Ammon's horn (tissue), 1 donor: ENCODE results near the gene TMEM59L.
"Not testable (repeated sequence)": the region's sequence is repeated elsewhere in the genome, so short reads cannot be mapped to it uniquely, and the experiment has no call there.

Experiments used
- DNase-seq: peaks from one replicate; pipeline ENCODE4 v3.0.0-alpha.2; 2016; ENCODE audit warnings: low spot score

TMEM59L gene

DNA sequence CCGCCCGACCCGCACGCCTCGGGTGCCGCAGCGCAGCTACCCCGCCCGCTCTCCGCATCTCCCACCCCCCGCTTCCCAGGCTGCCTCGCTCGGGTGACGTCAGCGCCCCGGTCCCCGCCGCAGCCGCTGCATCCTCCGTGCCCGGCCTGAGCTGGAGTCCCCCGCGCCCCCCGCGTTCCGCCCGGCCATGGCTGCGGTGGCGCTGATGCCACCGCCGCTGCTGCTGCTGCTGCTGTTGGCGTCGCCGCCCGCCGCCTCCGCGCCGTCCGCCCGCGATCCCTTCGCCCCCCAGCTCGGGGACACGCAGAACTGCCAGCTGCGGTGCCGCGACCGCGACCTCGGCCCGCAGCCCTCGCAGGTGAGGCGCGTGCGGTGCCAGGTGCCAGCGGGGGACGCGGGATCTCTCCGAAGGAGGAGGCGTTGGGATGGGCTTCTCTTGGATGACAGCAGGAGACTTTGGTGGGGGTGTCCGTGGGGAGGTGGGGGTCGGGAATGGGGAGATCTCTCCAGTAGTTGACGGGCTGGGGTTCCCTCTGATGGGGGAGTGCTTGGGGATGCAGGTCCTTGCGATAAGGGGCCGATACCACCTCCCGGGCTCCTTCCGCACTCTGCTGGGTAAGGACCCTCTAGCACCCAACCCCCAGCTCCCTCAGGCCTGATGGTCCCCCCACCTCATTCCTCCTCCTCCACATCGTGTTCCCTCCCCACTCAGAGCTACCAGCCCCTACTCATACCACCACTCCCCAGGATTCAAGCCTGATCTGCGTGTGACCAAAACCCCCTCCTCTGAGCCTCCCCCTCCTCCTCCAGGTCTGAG, at the start of gene TMEM59L:
Gene TMEM59L (plus strand): TSS at position 99 of the 817 bp plus-strand sequence. CDS start 89 bp downstream, at position 188.
- peak; percentile 68 for DNase-seq

DNA sequence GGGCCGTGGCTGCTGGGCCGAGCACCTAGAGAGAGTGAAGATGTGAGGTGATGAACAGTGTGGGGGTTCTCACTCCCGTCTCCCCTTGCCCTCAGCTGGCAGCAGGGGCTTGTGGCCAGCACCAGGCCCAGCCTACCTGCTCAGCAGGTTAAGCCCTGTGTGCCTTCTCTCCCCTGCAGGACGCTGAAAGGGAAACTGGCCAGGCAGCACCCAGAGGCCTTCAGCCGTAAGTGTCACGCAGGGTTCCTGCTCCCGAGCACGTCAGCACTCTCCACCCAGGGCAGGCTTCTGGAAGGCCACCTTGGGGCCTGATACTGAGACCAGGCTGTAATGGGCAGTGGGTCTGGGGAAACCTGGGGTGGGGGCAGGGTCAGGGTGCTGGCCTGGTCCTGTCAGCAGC, 45.7 kb upstream of the TMEM59L start:
- DNase-seq, result no peak

DNA sequence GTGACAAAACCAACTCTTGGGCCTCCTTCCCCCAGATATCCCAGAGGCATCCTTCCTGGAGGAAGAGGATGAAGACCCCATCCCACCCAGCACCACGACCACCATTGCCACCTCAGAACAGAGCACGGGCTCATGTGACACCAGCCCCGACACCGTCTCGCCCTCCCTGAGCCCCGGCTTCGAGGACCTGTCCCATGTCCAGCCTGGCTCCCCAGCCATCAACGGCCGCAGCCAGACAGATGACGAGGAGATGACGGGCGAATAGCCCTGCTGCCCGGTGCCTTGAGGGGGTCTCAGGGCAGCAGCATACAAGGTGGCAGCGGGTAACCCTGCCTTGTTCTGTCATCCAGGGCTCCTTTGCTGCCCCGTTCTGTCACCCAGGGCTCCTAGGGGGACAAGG, 44.3 kb upstream of the TMEM59L start:
- DNase-seq, result no peak

DNA sequence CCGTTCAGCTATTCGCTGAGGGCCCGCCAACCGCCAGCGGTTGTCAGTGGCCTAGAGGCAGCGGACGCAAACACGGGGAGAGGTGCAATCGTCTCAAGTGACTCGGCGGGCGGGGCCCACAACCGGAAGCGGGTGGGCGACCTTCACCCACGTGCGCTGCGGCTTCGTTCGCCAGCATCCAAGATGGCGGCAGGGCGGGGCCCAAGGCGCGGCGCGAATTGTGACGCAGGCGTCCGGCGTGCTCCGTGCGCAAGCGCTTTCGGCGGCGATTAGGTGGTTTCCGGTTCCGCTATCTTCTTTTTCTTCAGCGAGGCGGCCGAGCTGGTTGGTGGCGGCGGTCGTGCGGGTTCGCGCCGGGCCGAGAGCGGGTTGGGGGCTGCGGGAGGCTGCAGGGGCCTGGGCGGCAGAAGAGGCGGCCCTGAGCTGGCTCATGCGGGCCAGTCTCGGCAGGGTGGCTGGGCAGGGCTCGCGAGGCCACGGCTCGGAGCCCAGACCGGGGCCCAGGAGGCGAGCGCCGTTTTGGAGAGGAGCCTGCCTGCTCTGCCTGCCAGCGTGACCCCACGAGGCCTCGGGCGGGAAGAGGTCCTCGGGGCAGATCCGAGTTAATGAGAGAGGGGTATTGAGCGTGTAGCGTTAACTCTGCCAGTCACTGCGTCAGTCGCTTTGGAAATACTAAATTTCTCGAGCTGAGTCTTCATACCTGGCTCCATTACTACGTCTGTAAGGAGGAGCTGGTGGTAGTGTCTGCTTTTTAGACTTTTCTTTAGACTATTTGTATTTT, 40.9 kb upstream of the TMEM59L start, which contains the start of gene UBA52:
Gene UBA52 (plus strand): TSS at position 294 of the 781 bp plus-strand sequence. CDS start 1,444 bp downstream, outside the sequence.
- DNase-seq, result peak; percentile 96

DNA sequence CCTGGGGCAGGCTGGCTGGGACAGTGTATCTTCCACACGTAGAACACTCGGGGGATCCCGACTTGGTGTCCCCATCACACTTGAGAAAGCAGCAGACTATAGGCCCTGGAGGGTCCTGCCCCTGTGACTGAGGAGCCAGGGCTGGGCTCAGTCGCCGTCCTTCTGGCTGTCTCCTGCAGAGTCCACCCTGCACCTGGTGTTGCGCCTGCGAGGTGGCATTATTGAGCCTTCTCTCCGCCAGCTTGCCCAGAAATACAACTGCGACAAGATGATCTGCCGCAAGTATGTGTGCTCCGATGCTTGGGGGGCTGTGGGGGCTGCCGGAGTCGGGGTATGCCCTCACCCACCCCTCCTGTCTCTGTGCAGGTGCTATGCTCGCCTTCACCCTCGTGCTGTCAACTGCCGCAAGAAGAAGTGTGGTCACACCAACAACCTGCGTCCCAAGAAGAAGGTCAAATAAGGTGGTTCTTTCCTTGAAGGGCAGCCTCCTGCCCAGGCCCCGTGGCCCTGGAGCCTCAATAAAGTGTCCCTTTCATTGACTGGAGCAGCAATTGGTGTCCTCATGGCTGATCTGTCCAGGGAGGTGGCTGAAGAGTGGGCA, 37.9 kb upstream of the TMEM59L start:
- DNase-seq, result no peak

DNA sequence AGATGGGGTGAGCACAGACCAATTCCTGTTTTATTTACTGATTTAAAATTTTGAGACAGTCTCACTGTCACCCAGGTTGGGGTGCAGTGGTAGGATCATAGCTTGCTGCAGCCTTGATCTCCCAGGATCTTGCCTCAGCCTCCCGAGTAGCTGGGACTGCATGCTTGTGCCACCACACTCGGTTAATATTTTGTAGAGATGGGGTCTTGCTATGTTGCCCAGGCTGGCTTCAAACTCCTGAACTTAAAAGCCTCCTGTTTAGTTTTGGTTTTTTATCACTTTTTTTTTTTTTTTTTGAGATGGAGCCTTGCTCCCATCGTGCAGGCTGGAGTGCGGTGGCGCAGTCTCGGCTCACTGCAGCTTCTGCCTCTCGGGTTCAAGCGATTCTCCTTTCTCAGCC, 36.3 kb upstream of the TMEM59L start:
- no peak for DNase-seq

DNA sequence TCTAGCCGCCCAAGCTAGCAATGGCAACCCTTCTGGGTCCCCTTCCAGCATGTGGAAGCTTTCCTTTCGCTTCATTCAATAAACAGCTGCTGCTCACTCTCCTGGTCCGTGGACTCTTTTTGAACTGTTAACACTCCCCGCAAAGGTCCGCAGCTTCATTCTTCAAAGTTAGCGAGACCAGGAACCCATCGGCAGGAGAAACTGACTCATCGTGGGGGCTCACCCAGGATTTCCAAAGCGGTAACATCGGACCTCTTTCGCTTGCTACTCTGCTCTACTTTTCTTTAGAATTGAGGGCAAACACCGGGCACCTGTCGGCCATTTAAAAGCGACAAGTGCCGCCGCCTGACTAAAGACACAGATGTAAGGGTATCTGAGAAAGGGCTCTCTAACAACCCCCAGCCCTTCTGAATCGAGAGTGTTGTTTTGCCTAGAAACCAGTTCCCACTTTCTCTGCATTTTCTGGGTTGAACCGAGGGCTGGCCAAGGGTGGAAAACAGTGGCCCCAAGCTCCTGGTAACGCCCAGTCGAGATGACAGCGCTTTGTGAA, 35.2 kb upstream of the TMEM59L start:
- no peak for DNase-seq

DNA sequence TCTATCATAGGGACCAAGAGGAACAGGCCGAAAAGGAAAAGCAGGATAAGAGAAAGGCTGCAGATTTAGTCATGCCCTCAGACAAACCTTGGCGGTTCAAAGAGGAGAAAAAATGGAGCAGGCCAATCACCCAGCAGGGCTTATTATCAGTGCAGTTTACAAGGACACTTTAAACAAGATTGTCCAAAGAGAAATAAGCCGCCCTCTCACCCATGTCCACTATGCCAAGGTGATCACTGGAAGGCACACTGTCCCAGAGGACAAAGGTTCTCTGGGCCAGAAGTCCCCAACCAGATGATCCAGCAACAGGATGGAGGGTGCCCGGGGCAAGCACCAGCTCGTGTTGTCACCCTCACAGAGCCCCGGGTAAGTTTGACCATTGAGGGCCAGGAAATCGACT, 32.4 kb upstream of the TMEM59L start:
- DNase-seq, result no peak

DNA sequence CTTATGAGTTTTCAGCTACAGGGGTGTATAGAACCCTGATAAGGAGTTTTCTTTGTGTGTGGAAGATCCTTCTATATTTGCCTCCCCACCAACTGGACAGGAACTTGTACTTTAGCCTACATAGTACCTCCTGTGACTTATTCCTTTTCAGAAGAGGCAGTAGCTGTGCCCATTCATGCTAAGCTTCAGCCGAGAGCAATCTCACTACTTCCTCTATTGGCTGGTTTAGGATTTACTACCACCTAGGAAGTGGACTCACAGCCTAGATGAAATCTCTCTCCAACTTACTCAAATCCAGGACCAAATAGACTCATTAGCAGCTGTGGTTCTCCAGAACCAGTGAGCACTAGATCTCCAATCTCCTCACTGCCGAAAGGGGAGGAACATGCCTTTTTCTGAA, 26.4 kb upstream of the TMEM59L start:
- DNase-seq, result no peak

DNA sequence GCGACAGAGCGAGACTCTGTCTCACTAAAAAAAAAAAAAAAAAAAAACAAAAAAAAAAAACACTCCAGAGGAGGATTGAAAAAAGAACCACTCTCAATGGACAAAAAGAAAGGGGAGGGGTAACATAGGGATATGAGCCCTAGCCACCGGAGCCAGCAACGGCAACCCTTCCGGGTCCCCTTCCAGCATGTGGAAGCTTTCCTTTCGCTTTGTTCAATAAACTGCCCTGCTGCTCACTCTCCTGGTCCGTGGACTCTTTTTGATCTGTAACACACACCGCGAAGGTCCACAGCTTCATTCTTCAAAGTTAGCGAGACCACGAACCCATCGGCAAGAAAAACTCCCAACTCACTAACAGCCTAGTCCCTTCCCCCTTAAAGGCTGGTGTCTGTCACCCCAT, 25.1 kb upstream of the TMEM59L start:
- no peak for DNase-seq

DNA sequence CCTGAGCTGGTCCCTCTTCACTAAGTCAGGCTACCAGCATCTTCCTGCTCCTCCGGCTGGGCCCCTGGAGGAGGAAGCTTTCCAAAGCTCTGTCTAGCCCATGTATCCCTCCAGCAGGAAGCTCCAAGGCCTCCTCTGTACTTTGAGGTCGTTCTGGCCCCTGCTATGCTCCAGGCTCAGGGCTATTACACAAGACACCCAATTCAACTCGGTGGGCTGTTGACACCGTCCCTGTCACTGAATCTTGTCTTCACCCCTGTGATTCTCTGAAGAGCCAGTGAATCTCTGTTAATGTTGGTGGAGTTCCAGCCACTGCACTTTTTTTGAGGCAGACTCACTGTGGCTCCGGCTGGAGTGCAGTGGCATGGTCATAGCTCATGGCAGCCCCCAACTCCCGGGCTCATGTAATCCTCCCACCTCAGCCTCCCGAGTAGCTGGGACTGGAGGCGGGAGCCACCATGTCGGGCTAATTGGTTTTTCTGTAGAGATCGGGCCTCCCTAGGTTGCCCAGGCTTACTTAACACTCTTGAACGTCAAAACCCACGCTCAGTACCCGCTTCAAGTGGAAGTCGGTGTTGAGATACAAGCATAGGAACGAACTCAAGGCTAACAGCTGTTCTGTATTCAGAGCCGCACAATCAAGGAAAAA, 24.6 kb upstream of the TMEM59L start:
- no peak for DNase-seq

DNA sequence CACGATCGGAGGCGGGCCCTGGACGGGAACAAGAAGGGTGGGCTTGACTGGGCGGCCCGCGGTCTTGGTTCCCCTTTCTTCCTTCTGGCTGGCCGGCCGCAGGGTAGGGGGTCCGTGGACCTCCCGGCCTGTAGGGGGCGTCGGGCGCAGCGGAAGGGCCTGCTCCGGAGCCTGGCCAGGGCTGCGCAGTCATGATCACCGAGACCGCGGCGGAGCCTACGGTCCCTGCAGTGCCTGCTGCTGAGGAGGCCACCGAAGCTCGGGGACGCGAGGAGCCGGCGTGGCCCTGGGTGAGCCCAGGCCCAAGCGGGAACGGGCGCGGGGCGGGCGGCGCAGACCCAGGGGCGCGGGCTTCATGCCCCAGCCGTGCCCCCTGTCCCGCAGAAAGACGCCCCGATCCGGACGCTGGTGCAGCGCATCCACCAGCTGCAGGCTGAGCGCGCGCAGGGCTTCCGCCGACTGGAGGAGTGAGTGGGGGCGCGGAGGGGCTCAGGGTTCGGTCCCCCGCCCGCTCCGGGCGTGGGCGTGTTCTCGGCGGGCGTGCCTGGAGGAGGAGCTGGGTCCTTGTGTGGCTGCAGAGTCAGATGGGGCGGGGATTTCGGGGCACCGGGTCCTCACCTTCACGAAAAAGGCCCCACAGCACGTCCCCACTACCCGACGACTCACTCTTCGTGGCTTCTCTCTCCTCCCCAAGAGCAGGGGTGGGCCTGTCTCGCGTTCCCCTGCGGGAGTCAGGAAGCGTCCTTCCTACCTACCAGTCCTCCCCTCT, 23.9 kb upstream of the TMEM59L start, which contains the start of gene REX1BD:
Gene REX1BD (plus strand): TSS at position 188 of the 769 bp plus-strand sequence. CDS start 4 bp downstream, at position 192.
- peak; percentile 86 for DNase-seq

DNA sequence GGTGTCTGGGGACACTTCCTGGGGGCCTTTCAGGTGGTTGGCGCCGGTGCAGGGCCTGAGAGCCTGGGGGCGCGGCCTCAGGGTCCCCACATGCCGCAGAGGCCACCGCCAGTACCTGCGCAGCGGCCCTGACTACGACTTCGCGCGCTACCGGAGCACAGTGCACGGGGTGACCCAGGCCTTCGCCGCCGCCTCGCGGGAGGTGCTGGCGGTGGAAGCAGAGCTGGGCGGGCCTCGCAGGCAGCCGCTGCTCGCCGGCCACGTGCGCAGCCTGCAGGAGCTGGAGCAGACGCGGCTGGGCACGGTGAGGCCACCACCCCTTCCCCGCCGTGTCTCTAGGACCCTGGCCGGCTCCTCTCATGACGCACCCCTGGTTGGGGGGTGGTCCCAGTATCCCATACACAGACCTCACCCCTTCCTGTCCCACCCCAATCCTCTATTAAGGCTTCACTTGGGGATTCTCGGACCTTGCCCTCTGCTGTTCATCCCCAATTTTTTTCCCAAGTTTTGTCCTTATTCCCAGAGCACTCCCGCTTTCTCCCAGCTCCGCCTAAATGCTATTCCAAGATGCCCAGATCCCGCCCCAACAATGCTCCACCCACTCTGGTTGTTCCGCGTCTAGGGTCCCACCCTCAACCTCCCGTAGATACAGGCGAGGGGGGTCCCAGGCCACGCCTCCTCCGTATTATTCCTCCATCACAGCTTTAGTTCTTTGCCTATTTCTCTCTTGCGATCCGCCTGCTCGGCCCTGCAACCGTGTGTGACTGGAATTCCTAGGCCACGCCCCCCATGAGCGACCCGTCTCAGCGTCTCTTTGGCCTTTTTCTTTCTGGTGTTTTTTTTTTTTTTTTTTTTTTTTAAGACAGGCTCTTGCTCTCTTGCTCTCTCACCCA, 23.0 kb upstream of the TMEM59L start:
- DNase-seq, result peak; percentile 45

DNA sequence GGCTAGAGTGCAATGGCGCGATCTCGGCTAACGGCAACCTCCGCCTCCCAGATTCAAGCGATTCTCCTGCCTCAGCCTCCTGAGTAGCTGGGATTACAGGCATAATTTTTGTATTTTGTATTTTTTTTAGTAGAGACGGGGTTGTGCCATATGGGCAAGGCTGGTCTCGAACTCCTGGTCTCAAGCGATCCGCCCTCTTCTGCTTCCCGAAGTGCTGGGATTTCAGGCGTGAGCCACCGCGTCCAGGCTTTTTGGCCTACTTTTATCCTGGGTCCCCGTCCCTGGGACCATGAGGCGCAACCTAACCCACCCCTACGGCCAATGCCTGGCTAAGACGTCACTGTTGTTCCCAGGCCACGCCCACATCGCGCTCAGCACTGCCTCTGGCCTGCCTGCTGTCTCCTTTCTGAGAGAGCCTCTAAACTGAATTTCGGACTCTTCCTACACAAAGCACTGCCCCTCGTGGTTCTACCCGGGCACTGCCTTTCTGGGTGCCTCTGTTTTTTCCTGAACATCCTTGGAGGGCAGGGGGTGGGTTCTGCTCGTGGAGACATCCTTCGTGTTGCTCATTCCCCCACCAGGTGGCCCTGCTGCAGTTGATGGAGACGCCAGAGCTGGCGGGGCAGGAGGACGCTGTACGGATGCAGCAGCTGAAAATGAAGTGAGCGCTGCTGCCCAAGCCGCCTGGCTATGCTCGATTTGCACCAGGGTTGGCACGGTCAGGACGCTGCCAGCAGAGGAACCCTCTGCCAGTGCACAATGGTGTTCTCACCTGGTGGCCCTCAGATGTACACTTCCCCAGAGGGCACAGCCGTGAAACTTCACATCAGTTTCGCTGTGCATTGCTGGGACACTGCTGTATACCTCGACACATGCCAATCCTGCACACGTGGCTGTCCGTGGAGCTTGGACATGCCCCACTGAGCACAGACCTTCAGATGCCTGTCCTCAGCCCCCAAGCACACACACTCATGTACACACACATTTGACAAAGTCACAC, 22.1 kb upstream of the TMEM59L start:
- peak; percentile 94 for DNase-seq

DNA sequence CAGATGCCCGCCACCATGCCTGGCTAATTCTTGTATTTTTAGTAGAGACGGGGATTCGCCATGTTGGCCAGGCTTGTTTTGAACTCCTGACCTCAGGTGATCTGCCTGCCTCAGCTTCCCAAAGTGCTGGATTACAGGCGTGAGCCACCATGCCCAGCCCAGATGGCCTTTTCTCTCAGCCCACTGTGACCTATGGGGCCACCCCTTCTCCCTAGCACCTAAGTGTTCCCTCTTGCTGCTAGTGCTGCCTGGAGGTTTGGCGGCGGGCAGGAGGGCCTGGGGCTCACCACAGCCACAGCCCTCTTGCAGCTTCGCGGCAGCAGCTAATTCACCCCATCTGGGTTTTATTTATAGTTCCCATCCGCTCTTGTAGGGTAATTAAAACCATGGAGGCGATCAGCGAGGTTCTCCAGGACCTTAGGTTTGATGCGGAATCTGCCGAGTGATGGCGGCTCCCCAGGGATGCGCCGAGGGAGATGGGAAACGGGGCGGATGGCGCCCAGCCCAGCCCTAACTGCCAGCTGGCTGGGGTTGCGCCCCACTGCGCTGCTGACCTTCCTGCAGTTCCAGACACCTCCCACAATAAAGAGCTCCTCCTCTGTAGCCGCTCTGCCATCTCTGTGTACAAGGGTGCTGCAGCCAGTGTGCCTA, 20.8 kb upstream of the TMEM59L start:
- no peak for DNase-seq

DNA sequence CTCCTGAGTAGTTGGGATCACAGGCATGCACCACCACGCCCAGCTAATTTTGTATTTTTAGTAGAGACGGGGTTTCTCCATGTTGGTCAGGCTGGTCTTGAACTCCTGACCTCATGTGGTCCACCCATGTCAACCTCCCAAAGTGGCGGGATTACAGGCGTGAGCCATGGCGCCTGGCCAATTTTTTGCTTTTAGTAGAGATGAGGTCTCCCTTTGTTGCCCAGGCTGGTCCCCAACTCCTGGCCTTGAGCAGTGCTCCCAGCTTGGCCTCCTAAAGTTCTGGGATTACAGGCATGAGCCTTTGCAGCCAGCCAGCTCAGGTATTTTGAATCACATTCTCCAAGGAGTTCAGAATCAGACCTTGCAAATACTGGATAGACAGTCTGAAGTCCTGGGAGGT, 19.9 kb upstream of the TMEM59L start:
- not testable (repeated sequence) for DNase-seq

DNA sequence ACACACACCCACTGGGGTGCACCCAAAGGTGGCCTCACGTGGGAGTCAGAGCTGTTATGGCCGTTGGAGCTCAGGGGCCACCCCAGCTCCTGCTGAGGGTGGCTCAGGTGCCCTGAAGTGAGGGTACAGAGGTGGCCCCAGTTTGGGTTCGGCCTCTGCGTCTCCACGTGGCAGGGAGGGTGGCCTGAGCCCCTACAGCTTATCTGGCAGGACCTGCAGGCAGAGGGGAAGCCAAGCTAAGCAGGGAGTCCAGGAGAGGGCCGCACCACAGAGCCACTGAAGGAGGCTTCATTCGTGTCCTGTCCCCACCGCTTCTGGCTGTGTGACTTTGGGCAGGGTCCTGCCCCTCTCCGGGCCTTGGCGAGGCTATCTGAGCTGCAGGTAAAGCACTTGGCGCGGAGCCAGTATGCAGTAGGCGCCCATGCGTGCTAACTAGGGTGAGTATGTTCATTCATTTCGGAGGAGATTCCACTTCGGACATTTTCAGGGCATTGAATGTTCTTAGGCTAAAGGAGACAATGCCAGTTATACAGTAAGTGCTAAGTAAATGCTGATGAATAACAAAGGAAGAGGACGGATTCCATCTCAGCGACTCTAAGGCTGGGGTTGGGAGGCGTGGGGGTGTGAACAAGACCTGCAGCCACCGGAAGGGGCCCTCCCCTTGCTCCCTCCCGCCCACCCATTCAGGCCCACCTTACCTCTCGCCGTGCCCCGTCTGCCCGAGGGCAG, 19.1 kb upstream of the TMEM59L start:
- DNase-seq, result no peak
